ENCODE measurements around the gene TXK. TPM values are rescaled to one million over a fixed set of nuclear protein-coding genes. Genes with fewer than 3 reads are reported as not detected.

Gene TXK
- total RNA-seq, 1 donor from 2014 or later, result 0.36 TPM

DNA sequence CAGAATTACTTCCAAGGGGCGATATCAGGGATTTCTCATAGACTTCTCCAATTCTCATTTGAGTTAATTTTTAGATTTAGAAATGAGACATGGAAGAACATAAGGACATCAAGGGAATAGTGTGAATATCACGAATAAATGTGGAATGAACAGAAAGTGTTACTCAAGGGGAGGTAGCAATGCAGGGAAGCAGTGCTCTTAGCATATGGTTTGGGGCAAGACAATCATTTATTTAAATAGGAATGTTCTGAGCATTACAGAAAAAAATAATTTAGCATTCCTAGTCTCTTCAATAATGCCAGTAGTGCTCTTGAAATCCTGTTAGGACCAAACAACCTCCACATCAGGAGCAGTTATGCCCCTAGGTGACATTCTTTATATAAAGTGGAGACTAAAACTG is 55.6 kb downstream of the TXK start:
- Mint-ChIP-seq H3K36me3 (ENCODE audit: low read depth, unreplicated experiment) (no peaks in the 10 kb centered on the region), H3K27ac (ENCODE audit: unreplicated experiment) (no peak overlapping the region), H3K4me3 (ENCODE audit: unreplicated experiment) (no peak overlapping the region), H3K27me3 (ENCODE audit: unreplicated experiment) (no peaks in the 10 kb centered on the region), H3K9me3 (ENCODE audit: unreplicated experiment) (no peaks in the 10 kb centered on the region), H3K4me1 (ENCODE audit: unreplicated experiment) (peaks cover 7% of the 10 kb centered on the region)
- TF ChIP-seq, protein P1, sequence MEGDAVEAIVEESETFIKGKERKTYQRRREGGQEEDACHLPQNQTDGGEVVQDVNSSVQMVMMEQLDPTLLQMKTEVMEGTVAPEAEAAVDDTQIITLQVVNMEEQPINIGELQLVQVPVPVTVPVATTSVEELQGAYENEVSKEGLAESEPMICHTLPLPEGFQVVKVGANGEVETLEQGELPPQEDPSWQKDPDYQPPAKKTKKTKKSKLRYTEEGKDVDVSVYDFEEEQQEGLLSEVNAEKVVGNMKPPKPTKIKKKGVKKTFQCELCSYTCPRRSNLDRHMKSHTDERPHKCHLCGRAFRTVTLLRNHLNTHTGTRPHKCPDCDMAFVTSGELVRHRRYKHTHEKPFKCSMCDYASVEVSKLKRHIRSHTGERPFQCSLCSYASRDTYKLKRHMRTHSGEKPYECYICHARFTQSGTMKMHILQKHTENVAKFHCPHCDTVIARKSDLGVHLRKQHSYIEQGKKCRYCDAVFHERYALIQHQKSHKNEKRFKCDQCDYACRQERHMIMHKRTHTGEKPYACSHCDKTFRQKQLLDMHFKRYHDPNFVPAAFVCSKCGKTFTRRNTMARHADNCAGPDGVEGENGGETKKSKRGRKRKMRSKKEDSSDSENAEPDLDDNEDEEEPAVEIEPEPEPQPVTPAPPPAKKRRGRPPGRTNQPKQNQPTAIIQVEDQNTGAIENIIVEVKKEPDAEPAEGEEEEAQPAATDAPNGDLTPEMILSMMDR (IDR thresholded peaks at IDR 0.05; ENCODE audit: unreplicated experiment), result no peak
- DNase-seq (ENCODE audit: low spot score), result no peak

DNA sequence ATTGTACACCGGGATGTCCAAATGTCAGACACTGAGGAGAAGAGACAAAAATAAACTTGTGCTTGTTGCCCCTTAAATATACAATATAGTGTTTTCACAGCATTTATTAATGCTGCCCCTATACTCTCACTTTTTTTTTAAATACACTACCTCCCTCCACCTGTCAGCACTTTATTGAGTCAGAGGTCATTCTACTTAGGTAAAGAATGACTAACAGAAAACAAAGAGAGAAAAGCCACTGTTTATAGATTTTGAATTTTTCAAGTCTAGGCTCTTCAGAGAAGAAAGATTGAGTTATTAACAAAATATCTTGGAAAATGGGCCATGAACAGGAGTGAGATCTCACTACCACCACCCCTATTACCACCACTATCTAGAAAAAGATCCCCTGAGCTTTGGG is 59.4 kb downstream of the TXK start:
- Mint-ChIP-seq H3K27me3 (ENCODE audit: unreplicated experiment) (no peaks in the 10 kb centered on the region), H3K9me3 (ENCODE audit: unreplicated experiment) (no peaks in the 10 kb centered on the region), H3K36me3 (ENCODE audit: low read depth, unreplicated experiment) (no peaks in the 10 kb centered on the region), H3K4me1 (ENCODE audit: unreplicated experiment) (no peaks in the 10 kb centered on the region), H3K27ac (ENCODE audit: unreplicated experiment) (no peak overlapping the region), H3K4me3 (ENCODE audit: unreplicated experiment) (no peak overlapping the region)
- no peak for DNase-seq (ENCODE audit: low spot score)
- TF ChIP-seq, protein P1 (IDR thresholded peaks at IDR 0.05; ENCODE audit: unreplicated experiment), result no peak

DNA sequence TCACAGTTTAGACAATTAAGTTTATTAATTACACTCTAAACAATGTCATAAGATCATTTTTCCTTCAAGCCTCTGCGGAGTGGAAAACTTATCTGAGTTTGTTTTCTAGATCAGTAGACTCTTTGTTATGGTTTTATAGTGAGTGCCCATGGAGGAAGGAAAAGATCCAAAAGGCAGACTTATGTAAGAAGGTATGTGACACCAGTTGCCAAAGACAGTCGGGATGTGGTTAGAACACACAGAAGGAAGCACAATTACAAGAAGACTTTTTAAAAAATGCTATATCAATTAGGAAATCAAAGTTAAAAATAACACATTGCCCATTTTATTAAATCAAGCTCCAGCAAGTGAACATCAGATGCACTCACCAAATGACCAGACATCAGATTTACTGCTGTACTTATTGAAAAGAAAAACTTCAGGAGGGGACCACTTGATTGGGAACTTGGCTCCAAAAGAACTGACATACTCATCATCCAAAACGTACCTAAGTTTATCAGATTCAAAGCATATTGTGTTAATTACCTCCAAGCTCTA is 60.4 kb downstream of the TXK start:
- Mint-ChIP-seq H3K27ac (ENCODE audit: unreplicated experiment) (no peak overlapping the region), H3K9me3 (ENCODE audit: unreplicated experiment) (no peaks in the 10 kb centered on the region)
- TF ChIP-seq, protein P1 (IDR thresholded peaks at IDR 0.05; ENCODE audit: unreplicated experiment), result no peak

DNA sequence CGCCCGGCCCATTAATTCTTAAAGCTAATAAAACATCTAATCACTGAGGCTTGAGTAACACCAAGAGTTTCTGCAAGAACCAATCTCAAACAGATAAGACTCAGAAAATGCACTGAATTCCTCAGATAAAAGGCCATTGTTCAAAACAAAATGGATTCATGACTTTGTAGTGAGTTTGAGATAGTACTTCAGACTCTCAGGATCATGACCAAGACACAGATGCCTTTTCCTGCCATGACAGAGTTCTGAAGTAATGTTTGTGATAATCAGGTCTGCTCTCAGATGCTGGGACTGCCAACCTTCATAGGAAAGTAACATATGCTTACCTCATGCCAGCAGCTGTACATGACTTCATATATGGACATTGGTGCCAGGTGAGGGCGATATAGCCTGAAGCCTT is 62.9 kb downstream of the TXK start:
- DNase-seq (ENCODE audit: low spot score), result no peak
- H3K9me3 Mint-ChIP-seq (ENCODE audit: unreplicated experiment), result no peaks in the 10 kb centered on the region
- TF ChIP-seq, protein P1 (IDR thresholded peaks at IDR 0.05; ENCODE audit: unreplicated experiment), result no peak
- no peak overlapping the region for H3K27ac Mint-ChIP-seq (ENCODE audit: unreplicated experiment)
- H3K4me1 Mint-ChIP-seq (ENCODE audit: unreplicated experiment), result no peaks in the 10 kb centered on the region
- no peak overlapping the region for H3K4me3 Mint-ChIP-seq (ENCODE audit: unreplicated experiment)
- no peaks in the 10 kb centered on the region for H3K27me3 Mint-ChIP-seq (ENCODE audit: unreplicated experiment)
- H3K36me3 Mint-ChIP-seq (ENCODE audit: low read depth, unreplicated experiment), result no peaks in the 10 kb centered on the region

More for the DNA sequence above, 60.4 kb downstream of the TXK start:
- Mint-ChIP-seq H3K4me3 (ENCODE audit: unreplicated experiment) (no peak overlapping the region), H3K36me3 (ENCODE audit: low read depth, unreplicated experiment) (no peaks in the 10 kb centered on the region), H3K27me3 (ENCODE audit: unreplicated experiment) (no peaks in the 10 kb centered on the region), H3K4me1 (ENCODE audit: unreplicated experiment) (no peaks in the 10 kb centered on the region)
- no peak for DNase-seq (ENCODE audit: low spot score)

DNA sequence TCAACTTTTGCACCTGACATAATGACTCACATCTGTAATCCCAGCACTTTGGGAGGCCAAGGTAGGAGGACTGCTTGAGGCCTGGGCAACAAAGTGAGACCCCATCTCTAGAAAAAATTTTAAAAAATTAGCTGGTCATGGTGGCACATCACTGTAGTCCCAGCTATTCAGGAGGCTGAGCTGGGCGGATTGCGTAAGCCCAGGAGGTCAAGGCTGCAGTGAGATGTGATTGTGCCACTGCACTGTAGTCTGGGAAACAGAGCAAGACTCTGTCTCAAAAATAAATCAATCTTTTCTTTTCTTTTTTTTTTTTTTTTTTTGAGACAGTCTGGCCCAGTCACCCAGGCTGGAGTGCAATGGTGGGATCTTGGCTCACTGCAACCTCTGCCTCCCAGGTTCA is 65.0 kb downstream of the TXK start:
- no peak overlapping the region for H3K27ac Mint-ChIP-seq (ENCODE audit: unreplicated experiment)
- TF ChIP-seq, protein P1 (IDR thresholded peaks at IDR 0.05; ENCODE audit: unreplicated experiment), result no peak
- H3K36me3 Mint-ChIP-seq (ENCODE audit: low read depth, unreplicated experiment), result no peaks in the 10 kb centered on the region

More for the DNA sequence above, 65.0 kb downstream of the TXK start:
- H3K4me1 Mint-ChIP-seq (ENCODE audit: unreplicated experiment), result no peaks in the 10 kb centered on the region
- H3K9me3 Mint-ChIP-seq (ENCODE audit: unreplicated experiment), result no peaks in the 10 kb centered on the region
- no peak overlapping the region for H3K4me3 Mint-ChIP-seq (ENCODE audit: unreplicated experiment)
- DNase-seq (ENCODE audit: low spot score), result no peak
- no peaks in the 10 kb centered on the region for H3K27me3 Mint-ChIP-seq (ENCODE audit: unreplicated experiment)
